K562 (cell line): ENCODE data around the gene WDR27.

Source experiments
- CEBPB ChIP-seq: fragments of 450-650 bp; IDR thresholded peaks from 2 replicates; pipeline ENCODE4 v1.6.1; 2016; ENCODE audit warnings: missing genetic modification characterization, missing compliant biosample characterization
- ELF4 ChIP-seq: fragments of 450-650 bp; formaldehyde crosslinking; IDR thresholded peaks from 2 replicates; pipeline ENCODE4 v1.4.0; 2022; ENCODE audit warnings: missing genetic modification characterization
- ELK1 ChIP-seq: sonication (generic); formaldehyde crosslinking; IDR thresholded peaks from 2 replicates; pipeline ENCODE4 v1.8.1; 2022; ENCODE audit warnings: missing genetic modification reagents
- MYNN ChIP-seq, 2 experiments: sonication (generic); formaldehyde crosslinking in 1 of 2; IDR thresholded peaks; 2 replicates each; pipeline versions ENCODE4 v1.5.0 to v1.6.1; 2016 to 2020; ENCODE audit warnings: antibody characterized with exemption in 1 of 2, missing genetic modification reagents in 1 of 2
- THRAP3 ChIP-seq: fragments of 450-650 bp; IDR thresholded peaks from 2 replicates; pipeline ENCODE4 v1.6.1; 2016; ENCODE audit warnings: mild to moderate bottlenecking, inconsistent platforms, borderline replicate concordance
- ZFP91 ChIP-seq: sonication (generic); formaldehyde crosslinking; IDR thresholded peaks from 2 replicates; pipeline ENCODE4 v1.8.0; 2022; ENCODE audit warnings: mild to moderate bottlenecking, missing genetic modification reagents

- TF ChIP-seq ZFP91 (no peak), CEBPB (tag) (no peak), ELF4 (no peak), THRAP3 (no peak), ELK1 (CRISPR knock-in tag) (no peak), MYNN (IDR thresholded peaks at IDR 0.05) (no peak), MYNN (CRISPR knock-in tag; IDR thresholded peaks at IDR 0.05) (no peak)
Measured at GRCh38 chr6:169623343-169623742, 78.5 kb downstream of the WDR27 start.
